A549 treated with AZD2906 at 1 μM for 4 hours (cell line): ENCODE measurements around the gene HNRNPA0. TPM values are rescaled to one million over a fixed set of nuclear protein-coding genes. Genes with fewer than 3 reads are reported as not detected.

Experiments used
- total RNA-seq: library from RNA; stranded (reverse); fragments of 200-300 nt; extraction: Qiagen RNA extraction; gene quantifications from 5 replicates; pipeline ENCODE4 v1.2.3, GENCODE V29; 2022

Gene HNRNPA0
- 46.7 to 52.8 TPM (median 52.1 TPM) in 5 replicates for total RNA-seq

GRCh38 chr5:137754188-137754960 is at the start of gene HNRNPA0:
Gene HNRNPA0 (minus strand): TSS chr5:137754363. CDS start chr5:137754066, 297 bp downstream.

GRCh38 chr5:137735555-137736284 is 18.4 kb downstream of the HNRNPA0 start, which contains the start of gene KLHL3:
Gene KLHL3 (minus strand): TSS chr5:137736089. CDS start chr5:137735646, 443 bp downstream.

Other genes starting within 250 kb of the HNRNPA0 start
- gene KLHL3, start 18.3 kb downstream of the HNRNPA0 start, total RNA-seq = 0.08 to 0.49 TPM (median 0.23 TPM) in 5 replicates
- 0.08 to 0.27 TPM (median 0.13 TPM) in 3 of 5 replicates, not detected in the others for gene MYOT, start 113.5 kb upstream of the HNRNPA0 start, total RNA-seq
- 0.05 to 0.09 TPM (median 0.07 TPM) in 3 of 5 replicates, not detected in the others for gene PKD2L2, start 135.1 kb upstream of the HNRNPA0 start, total RNA-seq